Rectal smooth muscle tissue (tissue), 1 donor: ENCODE results near the gene POLD3.
"Not testable (repeated sequence)": the region's sequence is repeated elsewhere in the genome, so short reads cannot be mapped to it uniquely, and the experiment has no call there.

Experiments
- H3K27ac ChIP-seq: one replicate; pipeline ENCODE4 v1.7.0; 2013; ENCODE audit warnings: low read depth, low read length, inconsistent platforms
- H3K27me3 ChIP-seq: one replicate; pipeline ENCODE4 v1.7.0; 2013; ENCODE audit warnings: low read length; ENCODE audit not compliant: control insufficient read depth, insufficient read depth
- H3K36me3 ChIP-seq: one replicate; pipeline ENCODE4 v1.7.0; 2013; ENCODE audit warnings: low read length; ENCODE audit not compliant: control insufficient read depth, insufficient read depth
- H3K4me1 ChIP-seq: one replicate; pipeline ENCODE4 v1.7.0; 2013; ENCODE audit warnings: low read length; ENCODE audit not compliant: control insufficient read depth, insufficient read depth
- H3K4me3 ChIP-seq: one replicate; pipeline ENCODE4 v1.7.0; 2013; ENCODE audit warnings: low read length
- H3K9ac ChIP-seq: one replicate; pipeline ENCODE4 v1.7.0; 2013; ENCODE audit warnings: low read length

POLD3 gene

DNA sequence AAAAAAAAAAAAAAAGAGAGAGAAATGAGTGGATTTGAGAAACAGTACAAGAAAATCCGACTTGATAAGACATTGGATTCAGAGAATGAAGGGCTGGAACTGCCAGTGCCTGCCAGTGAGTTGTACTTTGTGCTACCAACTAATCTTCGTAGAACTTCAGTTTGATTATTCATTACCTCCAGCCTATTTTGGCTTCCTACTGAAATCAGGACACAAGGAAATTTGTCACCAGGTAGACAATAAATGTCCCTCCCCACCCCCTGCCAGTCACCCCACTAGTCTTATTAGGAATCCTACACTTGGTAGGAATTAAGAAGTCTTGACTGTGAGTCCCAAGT is 21.4 kb upstream of the POLD3 start:
- Histone ChIP-seq H3K27me3 (no peaks in the 10 kb centered on the region), H3K4me1 (no peaks in the 10 kb centered on the region), H3K36me3 (no peaks in the 10 kb centered on the region), H3K27ac (no peak overlapping the region), H3K4me3 (no peak overlapping the region), H3K9ac (no peak overlapping the region)

DNA sequence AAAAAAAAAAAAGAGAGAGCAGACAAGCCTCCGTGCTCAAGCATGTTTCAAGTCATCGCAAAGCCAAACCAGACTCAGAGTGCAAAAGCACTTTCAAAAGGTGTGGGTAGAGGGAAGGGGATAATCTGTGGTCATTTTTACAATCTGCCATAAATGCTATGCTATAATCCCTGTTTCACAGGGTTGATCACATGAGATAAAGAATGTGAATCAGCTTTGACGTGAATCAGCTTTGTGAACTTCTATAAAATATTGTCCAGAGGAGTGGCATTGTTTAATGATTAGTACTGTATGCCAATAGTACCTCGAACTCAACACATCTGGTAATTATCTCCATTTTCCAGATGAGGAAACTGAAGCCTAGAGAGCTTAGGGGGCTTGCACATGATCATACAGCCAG is 20.0 kb upstream of the POLD3 start:
- H3K36me3 ChIP-seq: no peaks in the 10 kb centered on the region
- no peak overlapping the region for H3K27ac ChIP-seq
- H3K4me3 ChIP-seq: no peak overlapping the region
- no peaks in the 10 kb centered on the region for H3K27me3 ChIP-seq
- H3K9ac ChIP-seq: no peak overlapping the region
- no peaks in the 10 kb centered on the region for H3K4me1 ChIP-seq

DNA sequence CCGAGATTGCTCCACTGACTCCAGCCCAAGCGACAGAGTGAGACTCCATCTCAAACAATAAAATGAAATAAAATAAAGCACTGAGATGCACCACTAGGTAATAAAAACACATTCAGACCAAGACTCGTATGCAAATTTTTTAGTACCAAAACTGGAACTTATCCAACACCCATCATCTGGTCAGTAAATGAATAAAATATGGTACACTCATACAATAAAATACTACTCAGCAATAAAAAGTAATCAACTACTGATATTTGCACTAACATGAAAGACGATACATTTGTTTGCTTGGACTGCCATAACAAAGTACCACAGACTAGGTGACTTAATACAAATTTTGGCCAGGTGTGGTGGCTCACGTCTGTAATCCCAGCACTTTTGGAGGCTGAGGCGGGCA is 17.8 kb upstream of the POLD3 start:
- H3K27me3 ChIP-seq: no peaks in the 10 kb centered on the region
- no peak overlapping the region for H3K4me3 ChIP-seq
- H3K27ac ChIP-seq: no peak overlapping the region
- H3K9ac ChIP-seq: no peak overlapping the region
- no peaks in the 10 kb centered on the region for H3K36me3 ChIP-seq
- H3K4me1 ChIP-seq: no peaks in the 10 kb centered on the region

DNA sequence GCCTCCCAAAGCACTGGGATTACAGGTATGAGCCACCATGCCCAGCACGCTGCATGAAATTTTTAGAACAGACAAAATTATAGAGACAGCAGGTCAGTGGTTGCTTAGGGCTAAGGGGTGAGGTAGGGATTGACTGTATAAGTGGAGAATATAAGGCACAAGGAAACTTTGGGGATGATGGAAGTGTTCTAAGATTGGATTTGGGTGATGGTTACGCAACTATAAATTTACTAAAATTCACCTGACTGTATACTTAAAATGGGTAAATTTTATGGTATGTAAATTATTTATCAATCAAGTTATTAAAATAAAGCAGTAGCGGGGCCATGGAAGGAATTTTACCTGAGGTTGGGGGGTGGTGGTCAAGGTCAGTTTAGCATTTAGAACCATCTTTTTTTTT is 16.4 kb upstream of the POLD3 start:
- Histone ChIP-seq H3K4me1 (no peaks in the 10 kb centered on the region), H3K27ac (no peak overlapping the region), H3K4me3 (no peak overlapping the region), H3K27me3 (no peaks in the 10 kb centered on the region), H3K36me3 (no peaks in the 10 kb centered on the region), H3K9ac (no peak overlapping the region)

DNA sequence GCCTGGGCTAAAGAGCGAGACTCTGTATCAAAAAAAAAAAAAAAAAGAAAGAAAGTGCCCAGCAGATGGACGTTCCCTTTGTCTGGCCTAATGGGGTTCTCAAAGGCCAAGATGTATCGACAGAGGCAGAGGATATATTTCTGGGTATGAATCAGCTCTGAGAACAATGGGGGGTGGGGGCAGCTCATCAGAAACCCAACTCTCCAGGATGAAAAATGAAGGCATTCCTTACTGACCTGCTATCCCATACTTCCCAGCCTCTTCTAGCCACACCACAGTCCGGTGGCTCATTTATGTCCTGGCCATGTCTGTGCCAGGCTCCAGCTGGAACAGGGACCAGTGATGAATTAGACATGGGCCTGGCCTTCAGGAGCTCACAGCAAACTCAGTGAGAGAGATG is 15.2 kb upstream of the POLD3 start:
- Histone ChIP-seq H3K4me1 (no peaks in the 10 kb centered on the region), H3K36me3 (no peaks in the 10 kb centered on the region), H3K27me3 (no peaks in the 10 kb centered on the region)

DNA sequence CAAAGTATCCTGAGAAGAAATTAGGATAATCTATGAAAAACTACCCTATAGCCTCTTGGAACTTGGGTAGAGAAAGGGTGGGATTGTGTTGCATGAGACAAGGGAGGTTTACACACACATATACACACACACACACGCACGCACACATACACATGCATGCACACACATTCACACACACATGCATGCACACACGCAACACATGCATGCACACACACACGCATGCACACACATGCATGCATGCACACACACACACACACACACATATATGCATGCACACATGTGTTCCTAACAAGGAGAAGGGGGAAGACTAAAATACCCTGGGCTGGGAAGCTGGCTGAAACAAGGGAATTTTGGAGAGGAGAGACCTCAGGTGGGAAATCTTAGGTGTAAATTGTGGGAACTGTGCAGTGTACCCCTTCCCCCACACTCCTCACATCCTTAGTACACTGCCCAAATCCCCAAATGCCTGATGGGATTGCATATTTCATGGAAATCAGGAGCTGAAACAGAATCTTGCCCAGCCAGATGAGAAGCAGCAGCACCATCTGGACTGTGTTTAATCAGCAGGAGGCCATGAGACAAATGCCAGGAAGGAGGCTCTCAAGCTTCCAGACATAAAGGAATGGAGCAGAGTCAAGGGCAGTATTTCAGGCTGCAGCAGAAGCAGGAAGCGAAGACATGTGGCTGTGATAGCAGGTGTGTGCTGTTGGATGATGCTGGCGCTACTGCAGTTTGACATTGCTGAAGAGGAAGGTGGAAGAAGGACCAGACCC is 14.6 kb upstream of the POLD3 start:
- Histone ChIP-seq H3K27me3 (no peaks in the 10 kb centered on the region), H3K4me1 (no peaks in the 10 kb centered on the region), H3K27ac (no peak overlapping the region), H3K9ac (no peak overlapping the region), H3K36me3 (no peaks in the 10 kb centered on the region), H3K4me3 (no peak overlapping the region)

More for the DNA sequence above, 15.2 kb upstream of the POLD3 start:
- Histone ChIP-seq H3K27ac (no peak overlapping the region), H3K4me3 (no peak overlapping the region), H3K9ac (no peak overlapping the region)

DNA sequence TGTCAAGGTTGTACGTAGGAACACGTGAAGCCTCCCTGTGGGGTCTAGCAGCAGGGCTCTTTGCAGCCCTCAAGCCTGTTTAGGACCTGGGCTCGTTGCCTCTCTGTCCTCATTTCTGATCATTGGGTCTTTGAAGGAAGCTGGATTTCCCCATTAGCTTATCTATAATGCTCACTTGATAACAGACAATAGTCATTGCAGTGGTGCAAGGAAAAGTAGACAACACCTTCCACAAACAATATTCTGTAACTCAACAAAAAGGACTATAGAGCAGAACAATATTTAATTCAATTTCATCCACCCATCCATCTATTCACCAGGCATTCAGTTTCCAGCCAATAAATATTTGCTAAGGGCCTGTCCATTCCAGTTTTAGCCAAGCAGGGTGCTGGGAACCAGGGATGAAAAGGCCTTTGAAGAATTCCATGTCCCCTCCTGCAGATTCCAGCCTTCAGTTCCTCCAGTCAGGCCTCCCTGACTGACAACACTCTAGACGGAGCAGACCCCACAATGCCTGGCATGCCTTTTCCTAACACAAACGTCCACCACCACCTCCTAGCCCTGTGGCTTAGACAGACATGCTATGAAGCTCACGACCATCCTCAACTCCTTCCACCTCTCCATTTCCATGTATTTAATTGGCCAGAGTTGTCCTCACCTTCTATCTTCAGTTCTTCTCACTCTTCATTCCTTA is 12.7 kb upstream of the POLD3 start:
- Histone ChIP-seq H3K9ac (no peak overlapping the region), H3K27me3 (no peaks in the 10 kb centered on the region), H3K27ac (no peak overlapping the region), H3K36me3 (no peaks in the 10 kb centered on the region), H3K4me3 (no peak overlapping the region), H3K4me1 (no peaks in the 10 kb centered on the region)

DNA sequence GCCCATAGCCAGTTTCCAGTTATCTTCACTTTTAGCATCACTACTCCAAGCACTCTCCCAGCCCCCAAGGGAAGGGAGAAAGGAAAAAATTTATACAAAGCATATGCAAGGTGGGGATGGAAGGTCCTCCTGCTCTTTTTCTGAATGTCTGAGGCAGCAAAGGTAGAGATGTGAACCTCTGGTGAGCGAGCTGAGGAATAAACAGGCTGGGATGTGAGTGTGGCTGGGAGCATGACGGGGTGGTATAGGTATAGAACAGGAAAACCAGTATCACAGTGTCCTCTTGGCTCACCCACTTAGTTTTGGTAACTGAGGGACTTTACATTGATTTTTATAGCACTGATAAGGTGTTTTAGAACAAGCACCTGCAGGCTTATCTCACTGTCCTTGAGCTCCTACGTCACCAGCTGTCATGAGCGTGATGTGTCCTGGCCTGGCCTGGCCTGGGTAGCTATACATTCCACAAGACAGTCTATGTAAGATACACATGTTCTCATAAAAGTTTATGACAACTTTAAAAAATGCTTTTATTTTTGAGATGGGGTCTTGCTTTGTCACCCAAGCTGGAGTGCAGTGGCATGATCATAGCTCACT is 10.3 kb upstream of the POLD3 start:
- Histone ChIP-seq H3K36me3 (no peaks in the 10 kb centered on the region), H3K27me3 (no peaks in the 10 kb centered on the region), H3K4me3 (no peak overlapping the region), H3K4me1 (no peaks in the 10 kb centered on the region), H3K27ac (no peak overlapping the region), H3K9ac (no peak overlapping the region)

DNA sequence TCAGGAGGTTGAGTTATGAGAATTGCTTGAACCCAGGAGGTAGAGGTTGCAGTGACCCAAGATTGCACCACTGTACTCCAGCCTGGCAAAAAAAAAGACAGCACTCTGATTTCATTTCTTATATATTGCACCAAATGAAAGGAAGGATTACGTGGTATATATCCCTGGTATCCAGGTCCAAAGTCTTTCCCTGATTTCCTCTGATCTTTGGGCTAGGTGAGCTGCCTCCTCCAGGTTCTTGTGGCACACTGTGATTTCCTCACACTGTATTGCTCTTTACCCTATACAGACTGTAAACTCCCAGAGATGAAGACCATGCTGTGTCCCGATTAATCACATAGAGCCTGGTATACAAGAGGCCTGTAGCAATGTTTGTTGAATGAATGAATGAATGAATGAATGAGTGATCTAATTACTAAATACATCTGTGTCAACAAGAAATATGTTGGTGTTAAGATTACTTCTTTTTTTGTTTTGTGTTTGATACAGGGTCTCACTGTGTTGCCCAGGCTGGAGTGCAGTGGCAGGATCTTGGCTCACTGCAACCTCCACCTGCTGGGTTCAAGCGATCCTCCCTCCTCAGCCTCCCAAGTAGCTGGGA is 9.3 kb upstream of the POLD3 start:
- H3K9ac ChIP-seq: no peak overlapping the region
- H3K36me3 ChIP-seq: no peaks in the 10 kb centered on the region
- H3K27ac ChIP-seq: no peak overlapping the region
- no peaks in the 10 kb centered on the region for H3K27me3 ChIP-seq
- no peak overlapping the region for H3K4me3 ChIP-seq
- no peaks in the 10 kb centered on the region for H3K4me1 ChIP-seq

DNA sequence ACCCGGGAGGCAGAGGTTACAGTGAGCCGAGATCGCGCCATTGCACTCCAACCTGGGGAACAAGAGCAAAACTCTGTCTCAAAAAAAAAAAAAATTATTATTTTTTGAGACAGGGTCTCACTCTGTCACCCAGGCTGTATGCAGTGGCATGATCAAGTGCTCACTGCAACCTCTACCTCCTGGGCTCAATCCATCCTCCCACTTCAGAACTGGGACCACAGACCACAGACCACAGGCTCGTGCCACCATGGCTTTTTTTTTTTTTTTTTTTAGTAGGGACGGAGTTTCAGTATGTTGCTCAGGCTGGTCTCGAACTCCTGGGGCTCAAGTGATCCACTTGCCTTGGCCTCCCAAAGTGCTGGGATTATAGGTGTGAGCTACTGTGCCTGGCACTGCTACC is 1.9 kb upstream of the POLD3 start:
- H3K27ac ChIP-seq, H3K27me3 ChIP-seq, H3K36me3 ChIP-seq, H3K4me1 ChIP-seq, H3K4me3 ChIP-seq, H3K9ac ChIP-seq: not testable (repeated sequence)

DNA sequence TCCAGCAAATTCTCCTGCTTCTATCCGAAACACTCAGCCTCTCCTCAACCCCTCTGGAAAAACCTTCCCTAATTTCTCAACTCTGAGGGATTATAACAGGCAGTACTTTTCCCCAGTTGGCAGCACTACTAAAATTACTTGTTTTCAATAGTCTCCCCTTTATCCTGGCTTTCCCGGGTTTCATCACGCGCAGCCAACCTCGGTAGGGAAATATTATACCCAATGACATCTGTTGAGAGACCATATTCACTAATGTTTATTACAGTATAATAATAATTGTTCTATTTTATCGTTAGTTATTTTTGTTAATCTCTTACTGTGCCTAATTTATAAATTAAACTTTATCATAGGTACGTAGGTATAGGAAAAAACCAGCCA is 330 bp upstream of the POLD3 start:
- Histone ChIP-seq H3K27ac (no peak overlapping the region), H3K27me3 (no peaks in the 10 kb centered on the region), H3K9ac (no peak overlapping the region), H3K4me3 (peak overlapping the region; percentile 93), H3K36me3 (peaks cover 3% of the 10 kb centered on the region), H3K4me1 (no peaks in the 10 kb centered on the region)

DNA sequence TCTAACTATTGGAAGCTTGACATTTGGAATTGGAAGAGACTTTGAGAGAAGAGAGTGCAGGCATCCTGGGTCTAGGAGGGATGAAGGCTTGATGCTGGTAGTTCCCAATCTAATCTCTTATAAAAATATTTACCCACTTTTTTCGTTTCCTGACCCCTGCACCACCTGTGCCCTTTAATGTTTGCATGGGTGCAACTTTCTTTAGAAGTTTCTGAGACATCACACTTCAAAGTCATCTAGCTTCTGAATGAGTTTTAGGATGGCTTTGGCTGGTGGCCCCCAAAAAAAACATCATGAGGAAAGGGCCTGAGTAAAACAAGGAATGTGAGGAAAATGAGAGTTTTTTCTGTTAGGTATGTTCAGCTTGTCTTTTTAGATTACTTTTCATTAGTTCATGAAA is 1.1 kb downstream of the POLD3 start:
- Histone ChIP-seq H3K4me1 (no peaks in the 10 kb centered on the region), H3K9ac (peak overlapping the region; percentile 19), H3K36me3 (peaks cover 4% of the 10 kb centered on the region), H3K27ac (no peak overlapping the region), H3K4me3 (peak overlapping the region; percentile 93), H3K27me3 (no peaks in the 10 kb centered on the region)
